Left renal cortex interstitium (tissue), 4 donors: Measurements from ENCODE around the gene COBL. TPM values are rescaled to one million over a fixed set of nuclear protein-coding genes. Genes with fewer than 3 reads are reported as not detected.

Experiments used
- DNase-seq, 4 donors: peaks; one replicate each; pipeline ENCODE4 v3.0.0-alpha.2; 2013; ENCODE audit warnings: low read depth in 4 of 4, low spot score in 2 of 4, missing footprints in 1 of 4
- polyA plus RNA-seq, 4 donors: library from polyadenylated mRNA; unstranded; fragments of 120-200 nt; gene quantifications; one replicate each; pipeline ENCODE4 v1.2.1, GENCODE V29; 2013; ENCODE audit not compliant: insufficient read length in 4 of 4

The COBL gene
- polyA plus RNA-seq, 4 donors: 13.4 to 19.3 (median 17.3) TPM

GRCh38 chr7:51236470-51237132, 80.0 kb downstream of the COBL start:
- DNase-seq: no peak

- DNase-seq: no peak
Observed at GRCh38 chr7:51235593-51236313, 80.9 kb downstream of the COBL start.

- no peak for DNase-seq
Observed at GRCh38 chr7:51234609-51235308, 81.8 kb downstream of the COBL start.

GRCh38 chr7:51234139-51234538, 82.5 kb downstream of the COBL start:
- DNase-seq: no peak

- no peak for DNase-seq
Observed at GRCh38 chr7:51233374-51233773, 83.2 kb downstream of the COBL start.

GRCh38 chr7:51230723-51231122, 85.9 kb downstream of the COBL start:
- no peak for DNase-seq

- no peak for DNase-seq
Observed at GRCh38 chr7:51230324-51230625, 86.3 kb downstream of the COBL start.

DNA sequence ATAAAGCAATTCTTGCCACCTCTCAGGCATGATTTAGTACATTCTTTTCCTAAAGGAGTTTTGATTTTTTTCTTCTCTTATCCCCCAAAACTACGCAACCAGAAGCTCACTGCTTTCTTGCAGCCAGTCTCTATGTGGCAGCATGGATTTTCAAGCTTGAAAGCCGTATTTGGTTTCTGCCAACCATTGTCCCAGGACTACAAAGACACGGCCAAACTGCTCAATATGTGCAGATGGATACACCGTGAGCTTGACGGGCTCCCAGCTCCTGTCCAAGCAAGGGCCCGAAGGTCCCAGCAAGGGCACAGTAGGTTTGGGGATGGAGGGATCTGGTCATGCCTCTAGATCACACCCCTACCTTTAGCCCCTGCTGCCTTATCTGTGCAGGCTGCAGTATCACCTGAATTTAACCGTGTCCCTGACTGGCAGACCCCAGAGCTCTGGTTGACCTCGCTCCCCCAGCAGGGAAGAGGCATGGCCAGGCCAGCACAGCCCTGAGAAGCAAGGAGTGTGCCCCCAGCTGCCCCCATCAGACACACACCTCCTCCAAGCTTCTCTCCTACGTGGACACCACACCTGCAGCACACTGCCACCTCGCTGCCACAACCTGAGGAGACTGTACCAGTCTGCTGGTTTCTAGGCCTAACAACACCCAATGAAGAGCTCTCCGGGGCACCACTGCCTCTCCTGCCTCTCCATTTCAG, 86.8 kb downstream of the COBL start:
- DNase-seq: no peak

DNA sequence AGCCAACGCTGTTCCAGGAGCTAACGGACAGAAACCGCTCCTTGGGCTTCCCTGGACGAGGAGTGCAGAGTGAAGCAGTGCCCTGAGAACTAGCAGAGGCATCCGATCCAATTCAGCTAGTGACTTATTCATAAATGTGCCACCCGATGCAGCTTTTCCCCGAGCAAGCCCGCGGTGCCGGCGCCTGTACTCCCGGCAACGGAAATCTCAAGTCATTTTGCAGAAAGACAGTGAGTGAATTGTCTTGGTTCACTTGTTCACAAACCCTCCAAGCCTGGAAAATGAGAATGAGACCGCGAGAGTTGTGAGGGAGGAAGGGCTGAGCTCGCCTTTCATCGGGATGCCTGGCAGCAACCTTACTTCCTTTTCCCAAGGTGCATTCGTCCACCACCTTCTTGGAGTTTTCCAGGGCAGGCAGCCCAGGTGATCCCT, 87.5 kb downstream of the COBL start:
- DNase-seq: peak in 2 of 4 donors; percentile 9 to 23

DNA sequence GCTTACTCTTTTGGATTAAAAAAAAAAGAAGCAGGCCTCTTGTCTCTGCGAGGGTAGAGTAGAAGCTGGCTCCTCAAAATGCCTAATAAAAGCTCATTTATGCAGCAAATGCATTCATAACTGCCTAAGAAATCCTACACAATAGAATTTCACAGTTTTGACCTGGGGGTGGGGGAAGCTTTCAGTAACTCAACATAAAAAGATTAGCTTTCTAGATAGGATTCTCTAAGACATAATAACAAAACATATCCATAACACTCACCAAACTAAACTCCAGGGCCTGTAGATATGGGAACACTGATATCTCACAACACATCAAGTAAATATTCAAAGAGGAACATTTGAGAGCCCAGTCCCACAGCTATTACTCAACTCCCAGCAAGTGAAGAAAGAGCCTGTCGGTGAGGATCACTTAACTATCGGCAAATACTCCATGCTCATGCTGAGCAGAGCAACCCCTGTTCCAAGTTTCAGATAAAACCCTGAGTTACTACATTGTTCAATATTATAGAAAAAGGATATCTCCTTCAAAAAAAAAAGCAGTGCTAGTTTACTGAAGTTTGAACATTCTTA, 88.1 kb downstream of the COBL start:
- DNase-seq: no peak

GRCh38 chr7:51227861-51228260, 88.7 kb downstream of the COBL start:
- DNase-seq: no peak

- no peak for DNase-seq
Observed at GRCh38 chr7:51226916-51227535, 89.6 kb downstream of the COBL start.

DNA sequence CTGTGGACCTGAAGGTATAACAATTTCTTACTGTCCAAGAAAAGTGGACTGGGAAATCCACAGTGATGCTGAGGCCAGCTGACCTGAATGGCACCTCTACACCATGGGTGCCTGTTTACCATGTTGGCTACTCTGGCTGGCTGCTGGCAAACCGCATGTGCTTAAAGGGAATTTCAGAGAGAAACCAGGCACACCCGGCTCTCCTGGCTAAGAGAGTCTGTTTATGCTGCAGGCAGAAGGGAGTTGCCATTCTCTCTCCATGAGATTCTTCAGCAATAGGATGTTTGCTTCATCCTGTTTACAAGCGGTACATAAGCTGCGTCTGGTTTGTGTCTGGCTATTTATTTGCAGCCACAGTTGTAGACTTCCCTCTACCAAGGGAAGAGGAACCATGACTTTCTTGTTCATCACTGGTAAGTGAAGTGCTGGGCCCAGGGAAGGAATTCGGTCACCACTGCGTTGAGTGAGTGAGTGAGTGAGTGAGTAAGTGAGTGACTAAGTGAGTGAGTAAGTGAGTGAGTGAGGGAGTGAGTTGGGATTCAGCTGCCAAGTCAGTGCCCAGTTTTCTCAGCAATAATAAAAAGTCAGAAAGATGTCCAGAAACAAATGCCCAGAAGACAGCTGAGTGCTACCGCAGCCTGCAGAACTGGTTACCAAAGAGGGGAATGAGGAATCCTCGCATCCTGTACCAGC, 90.4 kb downstream of the COBL start:
- DNase-seq: no peak

DNA sequence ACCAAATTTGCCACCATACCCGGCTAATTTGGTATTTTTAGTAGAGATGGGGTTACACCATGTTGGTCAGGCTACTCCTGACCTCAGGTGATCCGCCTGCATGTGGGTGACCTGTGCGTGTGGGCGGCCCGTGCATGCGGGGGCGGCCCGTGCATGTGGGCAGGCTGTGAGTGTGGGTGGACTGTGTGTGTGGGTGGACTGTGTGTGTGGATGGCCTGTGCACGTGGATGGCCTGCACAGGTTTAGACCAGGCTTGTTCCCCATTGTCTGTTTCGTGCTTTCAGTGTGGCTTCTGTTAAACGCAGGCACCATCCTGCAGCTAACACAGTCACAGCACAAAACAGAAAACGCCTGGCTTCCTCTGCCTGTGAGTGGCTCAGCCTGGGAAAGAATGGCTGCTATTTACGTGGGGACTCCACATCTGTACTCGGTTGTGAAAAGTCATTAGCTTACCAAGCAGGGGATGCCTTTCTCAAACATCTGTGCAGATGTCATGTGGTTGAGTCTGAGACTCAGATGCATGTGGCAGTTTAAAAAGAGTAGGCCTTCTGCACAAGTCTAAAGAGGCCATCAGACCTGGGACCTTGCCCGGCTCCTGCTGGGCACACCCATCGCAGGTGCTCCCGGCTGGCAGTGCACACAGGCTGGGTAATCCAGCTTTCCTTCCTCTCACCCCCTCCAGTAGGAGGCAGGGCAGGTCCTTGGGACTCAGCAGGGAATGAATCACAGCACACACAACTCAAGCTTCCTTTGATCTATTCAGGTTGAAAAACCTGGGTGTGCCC, 91.6 kb downstream of the COBL start:
- DNase-seq: no peak

DNA sequence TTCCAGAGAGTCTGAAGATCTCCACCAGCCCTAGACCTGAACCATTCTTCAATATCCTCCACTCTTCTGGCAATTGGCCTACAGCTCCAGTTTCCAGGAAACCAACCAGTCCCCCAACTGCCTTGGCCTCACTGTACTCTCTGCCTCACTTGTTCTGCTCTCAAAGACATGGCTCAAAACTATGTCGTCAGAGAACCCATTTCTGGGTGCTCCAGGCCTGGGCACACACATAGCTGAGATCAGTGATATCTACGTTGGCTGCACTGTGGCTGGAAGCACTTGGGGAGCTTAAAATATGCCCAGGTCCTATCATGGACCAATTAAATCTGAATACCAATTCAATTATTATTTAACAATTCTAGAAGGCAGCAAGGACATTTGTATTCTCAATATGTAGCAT, 93.1 kb downstream of the COBL start:
- no peak for DNase-seq

GRCh38 chr7:51222916-51223315, 93.7 kb downstream of the COBL start:
- DNase-seq: no peak

- DNase-seq: no peak
Observed at GRCh38 chr7:51220226-51220625, 96.4 kb downstream of the COBL start.

GRCh38 chr7:51219261-51219988, 97.2 kb downstream of the COBL start:
- DNase-seq: no peak
